ENCODE measurements around the gene IFT74.

Gene IFT74

GRCh38 chr9:27043176-27043575, 87.0 kb downstream of the IFT74 start:
- ChIA-PET POLR2A (no interaction called here), CTCF (interaction anchor here (0.6 to 2.2 kb wide), 2 partner anchors 10 to 12 kb away, joined by 4 read pairs; no protein-coding TSS in a partner anchor)
- no peaks in the 10 kb centered on the region for H3K9me3 ChIP-seq (ENCODE audit: control insufficient read depth, insufficient read depth, low read depth, low read length)
- no peaks in the 10 kb centered on the region for H3K4me1 ChIP-seq (ENCODE audit: control insufficient read depth, insufficient read depth, low read length)
- TF ChIP-seq HOXA7 (CRISPR knock-in tag; IDR thresholded peaks at IDR 0.05; ENCODE audit: borderline replicate concordance) = no peak
- TF ChIP-seq, protein P1, sequence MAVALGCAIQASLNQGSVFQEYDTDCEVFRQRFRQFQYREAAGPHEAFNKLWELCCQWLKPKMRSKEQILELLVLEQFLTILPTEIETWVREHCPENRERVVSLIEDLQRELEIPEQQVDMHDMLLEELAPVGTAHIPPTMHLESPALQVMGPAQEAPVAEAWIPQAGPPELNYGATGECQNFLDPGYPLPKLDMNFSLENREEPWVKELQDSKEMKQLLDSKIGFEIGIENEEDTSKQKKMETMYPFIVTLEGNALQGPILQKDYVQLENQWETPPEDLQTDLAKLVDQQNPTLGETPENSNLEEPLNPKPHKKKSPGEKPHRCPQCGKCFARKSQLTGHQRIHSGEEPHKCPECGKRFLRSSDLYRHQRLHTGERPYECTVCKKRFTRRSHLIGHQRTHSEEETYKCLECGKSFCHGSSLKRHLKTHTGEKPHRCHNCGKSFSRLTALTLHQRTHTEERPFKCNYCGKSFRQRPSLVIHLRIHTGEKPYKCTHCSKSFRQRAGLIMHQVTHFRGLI (tag by site-specific recombination; IDR thresholded peaks at IDR 0.05) = no peak
- TF ChIP-seq ZNF366 (tag by site-specific recombination; conservative IDR thresholded peaks at IDR 0.05) = no peak
- TF ChIP-seq ZNF707 (tag by site-specific recombination; IDR thresholded peaks at IDR 0.05) = no peak
- no peak for TF ChIP-seq ZBTB8A (tag by site-specific recombination; IDR thresholded peaks at IDR 0.05)
- no peak for TF ChIP-seq ZNF169 (tag by site-specific recombination; IDR thresholded peaks at IDR 0.05)
- TF ChIP-seq ZNF121 (tag by site-specific recombination; IDR thresholded peaks at IDR 0.05) = no peak
- TF ChIP-seq, protein P2, sequence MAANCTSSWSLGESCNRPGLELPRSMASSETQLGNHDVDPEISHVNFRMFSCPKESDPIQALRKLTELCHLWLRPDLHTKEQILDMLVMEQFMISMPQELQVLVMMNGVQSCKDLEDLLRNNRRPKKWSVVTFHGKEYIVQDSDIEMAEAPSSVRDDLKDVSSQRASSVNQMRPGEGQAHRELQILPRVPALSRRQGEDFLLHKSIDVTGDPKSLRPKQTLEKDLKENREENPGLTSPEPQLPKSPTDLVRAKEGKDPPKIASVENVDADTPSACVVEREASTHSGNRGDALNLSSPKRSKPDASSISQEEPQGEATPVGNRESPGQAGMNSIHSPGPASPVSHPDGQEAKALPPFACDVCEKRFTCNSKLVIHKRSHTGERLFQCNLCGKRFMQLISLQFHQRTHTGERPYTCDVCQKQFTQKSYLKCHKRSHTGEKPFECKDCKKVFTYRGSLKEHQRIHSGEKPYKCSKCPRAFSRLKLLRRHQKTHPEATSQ (tag by site-specific recombination; IDR thresholded peaks at IDR 0.05) = no peak
- no peak for TF ChIP-seq ZNF555 (tag by site-specific recombination; conservative IDR thresholded peaks at IDR 0.05)
- peaks cover 0 to 4% of the 10 kb centered on the region in 2 experiments; a peak in 2 of 3 replicates for H3K36me3 ChIP-seq (ENCODE audit: control insufficient read depth in 2 of 2, insufficient read depth in 1 of 2, low read length in 2 of 2)
- H3K4me3 ChIP-seq (ENCODE audit: low read depth, low read length) = no peak overlapping the region
- H3K27ac ChIP-seq (ENCODE audit: extremely low read depth, low read depth, low read length) = no peak overlapping the region

DNA sequence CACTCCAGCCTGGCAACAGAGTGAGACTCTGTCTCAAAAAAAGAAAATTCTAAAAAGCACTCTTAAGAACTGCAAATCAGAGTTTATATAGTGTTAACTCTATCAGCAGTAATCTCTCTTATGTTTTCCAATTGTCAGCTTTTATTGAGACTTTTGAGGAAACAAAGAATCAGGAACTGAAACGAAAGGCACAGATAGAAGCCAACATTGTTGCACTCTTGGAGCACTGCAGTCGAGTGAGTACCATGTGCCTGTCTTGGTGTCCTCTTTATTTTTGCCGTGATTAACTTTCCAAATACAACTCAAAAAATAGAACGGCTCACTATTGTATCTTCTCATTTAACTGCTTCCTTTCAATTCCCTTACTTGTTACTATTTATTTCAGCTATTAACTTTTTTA, 90.9 kb downstream of the IFT74 start:
- CTCF ChIA-PET = interaction anchor here (0.6 to 1.4 kb wide), 2 partner anchors 16 to 581 kb away, joined by 3 to 5 read pairs; no protein-coding TSS in a partner anchor
- POLR2A ChIA-PET = no interaction called here
- Histone ChIP-seq H3K4me1 (ENCODE audit: control insufficient read depth, insufficient read depth, low read length) (no peaks in the 10 kb centered on the region), H3K9me3 (ENCODE audit: control insufficient read depth, insufficient read depth, low read depth, low read length) (no peaks in the 10 kb centered on the region), H3K36me3 (ENCODE audit: control insufficient read depth in 2 of 2, insufficient read depth in 1 of 2, low read length in 2 of 2) (peaks cover 0 to 10% of the 10 kb centered on the region in 2 experiments; a peak in 2 of 3 replicates), H3K27ac (ENCODE audit: extremely low read depth, low read depth, low read length) (no peak overlapping the region), H3K4me3 (ENCODE audit: low read depth, low read length) (no peak overlapping the region)
- no peak for TF ChIP-seq ZNF404 (tag by site-specific recombination; IDR thresholded peaks at IDR 0.05)
- no peak for TF ChIP-seq PRDM4 (tag by site-specific recombination; IDR thresholded peaks at IDR 0.05)
- no peak for TF ChIP-seq ZBTB48 (tag by site-specific recombination; IDR thresholded peaks at IDR 0.05)
- no peak for TF ChIP-seq ZNF837 (tag by site-specific recombination; IDR thresholded peaks at IDR 0.05)
- TF ChIP-seq ZNF707 (tag by site-specific recombination; IDR thresholded peaks at IDR 0.05) = no peak
- no peak for TF ChIP-seq ZNF266 (tag by site-specific recombination; IDR thresholded peaks at IDR 0.05; ENCODE audit: low read depth)
- no peak for TF ChIP-seq ZNF324 (tag by site-specific recombination; IDR thresholded peaks at IDR 0.05)
- no peak for TF ChIP-seq ZBTB8A (tag by site-specific recombination; IDR thresholded peaks at IDR 0.05)
- TF ChIP-seq, protein P3, sequence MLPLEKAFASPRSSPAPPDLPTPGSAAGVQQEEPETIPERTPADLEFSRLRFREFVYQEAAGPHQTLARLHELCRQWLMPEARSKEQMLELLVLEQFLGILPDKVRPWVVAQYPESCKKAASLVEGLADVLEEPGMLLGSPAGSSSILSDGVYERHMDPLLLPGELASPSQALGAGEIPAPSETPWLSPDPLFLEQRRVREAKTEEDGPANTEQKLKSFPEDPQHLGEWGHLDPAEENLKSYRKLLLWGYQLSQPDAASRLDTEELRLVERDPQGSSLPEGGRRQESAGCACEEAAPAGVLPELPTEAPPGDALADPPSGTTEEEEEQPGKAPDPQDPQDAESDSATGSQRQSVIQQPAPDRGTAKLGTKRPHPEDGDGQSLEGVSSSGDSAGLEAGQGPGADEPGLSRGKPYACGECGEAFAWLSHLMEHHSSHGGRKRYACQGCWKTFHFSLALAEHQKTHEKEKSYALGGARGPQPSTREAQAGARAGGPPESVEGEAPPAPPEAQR (tag by site-specific recombination; IDR thresholded peaks at IDR 0.05) = no peak

All from HEK293 (cell line).